HL-60 (cell line): ENCODE data around the gene AVPR2.

Source experiments
- DNase-seq, 2 experiments: peaks; one replicate each; pipeline ENCODE4 v3.0.0-alpha.2; 2010 to 2020; ENCODE audit warnings: low read depth in 1 of 2, low spot score in 1 of 2
- H3K27ac ChIP-seq: fragments of 250-450 bp; sonication (Bioruptor Pico); replicated peaks from 2 replicates; pipeline ENCODE4 v1.5.1; 2020; ENCODE audit warnings: mild to moderate bottlenecking, moderate library complexity
- H3K27me3 ChIP-seq: fragments of 250-450 bp; sonication (Bioruptor Pico); 2 replicates; pipeline ENCODE4 v1.5.1; 2021; ENCODE audit warnings: mild to moderate bottlenecking, moderate library complexity; ENCODE audit not compliant: insufficient read depth, poor library complexity, severe bottlenecking
- H3K4me3 ChIP-seq: replicated peaks from 2 replicates; pipeline ENCODE4 v1.5.1; 2011; ENCODE audit warnings: mild to moderate bottlenecking, control low read depth, low read length; ENCODE audit not compliant: insufficient read depth
- CTCF ChIP-seq: IDR thresholded peaks from one replicate; pipeline ENCODE4 v1.5.1; 2011; ENCODE audit warnings: low read length, control low read depth, inconsistent platforms; ENCODE audit not compliant: insufficient read depth
- GABPA ChIP-seq: IDR thresholded peaks from 2 replicates; pipeline ENCODE4 v1.6.1; 2012; ENCODE audit warnings: low read depth
- POLR2AphosphoS5 ChIP-seq: IDR thresholded peaks from 2 replicates; pipeline ENCODE4 v1.6.1; 2012; ENCODE audit warnings: low read depth
- REST ChIP-seq: IDR thresholded peaks from 2 replicates; pipeline ENCODE4 v1.6.1; 2012; ENCODE audit warnings: low read depth; ENCODE audit not compliant: insufficient replicate concordance
- SPI1 ChIP-seq: IDR thresholded peaks from 2 replicates; pipeline ENCODE4 v1.6.1; 2012; ENCODE audit warnings: low read depth, mild to moderate bottlenecking, borderline replicate concordance

The AVPR2 gene

GRCh38 chrX:153900831-153901752, 3.4 kb upstream of the AVPR2 start:
- peak overlapping the region; percentile 40 for H3K27ac ChIP-seq
- H3K4me3 ChIP-seq: no peak overlapping the region
- no peaks in the 10 kb centered on the region for H3K27me3 ChIP-seq
- DNase-seq: peak; percentile 74 to 97
- TF ChIP-seq SPI1 (peak; percentile 84), POLR2AphosphoS5 (peak; percentile 45; the same call in 1 of the 2 replicates), CTCF (no peak), REST (peak; percentile 18), GABPA (peak; percentile 31; the same call in 1 of the 2 replicates)

- H3K4me3 ChIP-seq: no peak overlapping the region
- DNase-seq: no peak
- no peak for TF ChIP-seq POLR2AphosphoS5
- no peak for TF ChIP-seq GABPA
- TF ChIP-seq SPI1: no peak
- TF ChIP-seq REST: no peak
- TF ChIP-seq CTCF: no peak
- H3K27me3 ChIP-seq: no peaks in the 10 kb centered on the region
- peak overlapping the region; percentile 40; the same call in 1 of the 2 replicates for H3K27ac ChIP-seq
These were observed 2.7 kb upstream of the AVPR2 start for GRCh38 chrX:153901753-153902140.

- Histone ChIP-seq H3K4me3 (no peak overlapping the region), H3K27ac (no peak overlapping the region; the same call in 1 of the 2 replicates), H3K27me3 (no peaks in the 10 kb centered on the region)
- no peak for DNase-seq
- TF ChIP-seq CTCF (no peak), POLR2AphosphoS5 (no peak; the same call in 1 of the 2 replicates), SPI1 (no peak), GABPA (no peak), REST (no peak)
These were observed 2.1 kb upstream of the AVPR2 start for GRCh38 chrX:153902385-153902784.
